HG03521 (cell line): Measurements from ENCODE around the gene CD99.
"Not testable (repeated sequence)": the region's sequence is repeated elsewhere in the genome, so short reads cannot be mapped to it uniquely, and the experiment has no call there.

ENCODE experiments used
- ATAC-seq: cut with Tn5 transposase; IDR thresholded peaks from one replicate; pipeline ENCODE4 v1.9.1; 2021; ENCODE audit warnings: mild to moderate bottlenecking, moderate library complexity; ENCODE audit not compliant: unreplicated experiment

Gene CD99

DNA sequence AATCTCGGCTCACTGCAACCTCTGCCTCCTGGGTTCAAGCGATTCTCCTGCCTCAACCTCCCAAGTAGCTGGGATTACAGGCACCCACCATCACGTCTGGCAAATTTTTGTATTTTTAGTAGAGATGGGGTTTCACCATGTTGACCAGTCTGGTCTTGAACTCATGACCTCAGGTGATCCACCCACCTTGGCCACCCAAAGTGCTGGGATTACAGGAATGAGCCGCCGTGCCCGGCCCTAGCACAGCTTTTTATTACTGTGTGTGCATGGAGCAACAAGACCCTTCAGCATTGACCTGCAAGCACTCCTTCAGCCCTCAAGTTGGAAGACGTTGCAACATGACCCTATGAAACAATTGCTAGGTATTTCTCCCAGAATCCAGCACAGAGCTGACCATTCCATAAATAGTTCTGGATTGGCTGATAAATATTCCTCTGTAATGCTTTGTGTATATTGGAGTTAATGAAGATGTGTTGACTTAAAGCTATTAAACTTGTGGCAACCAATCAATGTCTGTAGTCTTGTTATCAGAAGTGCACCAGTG lies 15.4 kb upstream of the CD99 start:
- ATAC-seq, result not testable (repeated sequence)

DNA sequence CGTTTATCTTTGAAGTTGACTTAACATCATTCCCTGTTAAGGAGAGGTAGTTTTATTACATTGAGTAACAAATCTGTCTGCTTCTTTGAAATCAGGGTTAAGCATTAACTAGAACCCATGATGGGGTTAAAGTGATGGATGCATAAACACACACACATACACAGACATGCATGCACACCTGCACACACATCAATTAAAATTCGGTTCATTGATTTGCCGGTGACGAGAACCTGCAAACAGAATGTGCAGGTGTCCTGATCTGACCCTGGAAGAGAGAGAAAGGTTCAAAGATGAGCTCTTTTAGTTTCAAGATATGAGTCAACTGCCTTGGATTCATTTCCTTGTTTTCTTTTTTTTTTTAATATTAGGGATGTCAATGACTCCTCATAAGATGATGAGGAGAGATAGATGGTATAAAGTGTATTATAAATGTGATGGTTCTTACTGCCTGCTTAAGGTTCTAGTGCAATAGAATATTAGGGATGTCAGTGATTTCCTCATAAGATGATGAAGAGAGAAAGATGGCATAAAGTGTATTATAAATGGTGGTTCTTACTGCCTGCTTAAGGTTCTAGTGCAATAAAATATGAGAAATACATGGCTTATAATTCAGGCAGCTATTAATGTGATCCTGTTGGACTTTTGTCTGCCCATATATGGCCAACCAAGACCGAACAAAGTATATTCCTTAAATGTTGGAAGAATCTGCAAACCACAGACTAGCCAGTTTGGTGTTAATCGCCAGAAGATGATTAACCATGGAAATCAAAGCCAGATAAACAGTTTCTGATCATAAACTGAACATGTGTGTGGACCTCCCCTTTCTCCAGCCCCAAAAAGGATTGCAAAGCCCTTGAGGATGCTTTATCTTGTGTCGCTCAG lies 14.1 kb upstream of the CD99 start:
- no peak for ATAC-seq

DNA sequence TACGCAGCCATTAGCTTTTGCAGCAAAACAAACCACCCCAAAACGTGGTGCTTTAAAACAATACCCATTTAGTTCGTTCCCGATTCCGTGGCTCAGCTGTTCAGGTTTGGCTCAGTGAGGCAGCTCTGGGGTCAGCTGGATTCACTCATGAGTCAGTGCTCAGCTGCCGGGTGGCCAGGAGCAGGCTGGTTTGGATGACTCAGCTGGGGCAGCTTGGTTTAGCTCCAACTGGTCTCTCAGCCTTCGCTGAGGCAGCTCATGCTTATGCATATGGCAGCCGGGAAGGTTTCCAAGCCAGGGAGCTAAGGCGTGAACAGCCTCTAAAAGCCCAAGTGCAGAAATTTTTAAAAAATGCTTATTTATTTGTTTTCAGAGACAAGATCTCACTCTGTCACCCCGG lies 13.3 kb upstream of the CD99 start:
- ATAC-seq, result no peak

DNA sequence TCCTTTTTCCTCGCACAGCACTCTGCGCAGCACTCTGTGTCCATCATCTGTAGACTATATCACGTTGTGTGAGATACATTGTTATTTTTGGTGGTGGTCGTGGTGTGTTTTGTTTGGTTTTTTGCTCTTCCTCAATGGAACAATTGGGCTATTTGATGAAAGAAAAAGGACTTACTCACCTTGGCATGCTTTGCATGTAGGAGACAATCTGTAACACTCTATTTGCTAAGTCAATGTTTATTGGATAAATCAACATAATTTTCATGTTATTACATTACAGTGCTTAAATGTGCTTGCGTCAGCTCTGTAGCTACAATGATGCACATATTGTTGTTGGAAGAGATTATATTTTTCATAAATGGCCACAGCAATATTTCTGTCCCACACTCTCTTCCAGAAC lies 12.5 kb upstream of the CD99 start:
- no peak for ATAC-seq

DNA sequence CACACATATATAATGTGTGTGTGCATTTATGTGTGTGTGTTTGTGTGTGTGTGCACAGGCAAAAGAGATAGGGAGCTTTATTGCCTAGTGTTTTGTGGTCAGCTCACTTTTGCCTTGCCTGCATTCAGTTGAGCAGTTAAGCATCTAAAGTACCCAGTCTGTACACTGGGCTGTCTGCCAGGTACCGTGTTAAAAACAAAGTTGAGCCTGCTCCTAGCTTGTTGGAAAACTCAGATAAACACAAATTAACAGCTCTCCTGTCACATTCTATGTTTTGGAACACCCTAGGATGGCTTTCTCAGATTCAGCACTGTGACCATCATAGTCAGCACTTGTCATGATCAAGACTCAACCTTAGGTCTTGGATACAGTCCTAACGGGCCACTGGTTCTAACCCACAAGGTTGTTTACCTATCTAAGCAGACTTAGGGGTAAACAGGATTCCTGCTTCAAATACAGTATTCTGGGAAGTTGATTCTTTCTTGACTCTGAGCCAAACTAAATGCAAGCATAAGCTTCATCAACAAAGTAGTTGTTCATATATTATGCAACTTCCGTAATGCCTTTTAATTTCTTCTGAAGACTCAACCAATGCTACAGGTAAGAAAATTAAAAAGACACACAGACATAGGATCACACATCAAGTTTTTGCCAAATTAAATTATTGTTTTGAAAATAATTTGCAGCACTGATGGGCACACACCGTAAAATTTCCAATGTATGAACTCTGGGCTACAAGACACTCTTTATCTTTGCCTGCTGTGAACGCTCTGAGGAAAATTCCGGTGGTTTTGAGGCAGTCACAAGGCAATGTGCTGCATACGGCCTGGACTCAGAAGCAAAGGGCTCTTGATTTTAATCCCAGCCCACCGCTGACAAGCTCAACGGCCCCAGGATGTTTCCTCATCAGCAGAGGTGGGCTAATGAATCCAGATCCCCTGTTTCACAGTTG lies 11.3 kb upstream of the CD99 start:
- no peak for ATAC-seq

DNA sequence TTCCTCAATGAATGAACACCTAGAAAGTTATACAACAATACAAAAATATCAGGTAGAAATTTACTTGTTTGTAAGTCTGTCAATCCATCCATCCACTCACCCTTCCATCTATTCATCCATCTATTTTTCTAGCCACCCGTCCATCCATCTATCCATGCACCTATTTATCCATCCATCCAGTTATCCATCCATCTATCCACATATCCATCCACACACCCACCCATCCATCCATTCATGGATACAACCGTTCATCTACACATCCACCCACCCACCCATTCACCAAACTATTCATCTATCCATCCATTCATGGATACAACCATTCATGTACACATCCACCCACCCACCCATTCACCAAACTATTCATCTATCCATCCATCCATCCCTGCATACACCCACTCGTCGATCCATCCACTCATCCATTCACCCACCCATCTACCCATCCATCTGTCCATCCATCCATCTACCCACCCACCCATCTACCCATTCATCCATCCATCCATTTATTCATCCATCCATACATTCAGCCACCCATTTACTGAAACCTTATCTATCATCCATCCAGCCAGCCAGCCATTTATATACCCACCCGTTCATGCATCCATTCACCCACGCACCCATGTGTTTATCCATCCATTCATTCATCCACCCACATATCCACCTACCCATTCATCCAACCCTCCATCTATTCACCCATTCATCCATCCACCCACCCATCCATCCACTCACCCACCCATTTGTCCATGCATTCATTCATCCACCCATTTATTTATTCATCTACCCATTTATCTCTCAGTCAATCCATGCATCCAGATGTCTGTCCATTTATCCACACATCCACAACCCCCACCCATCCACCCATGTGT lies 10.4 kb upstream of the CD99 start:
- no peak for ATAC-seq

DNA sequence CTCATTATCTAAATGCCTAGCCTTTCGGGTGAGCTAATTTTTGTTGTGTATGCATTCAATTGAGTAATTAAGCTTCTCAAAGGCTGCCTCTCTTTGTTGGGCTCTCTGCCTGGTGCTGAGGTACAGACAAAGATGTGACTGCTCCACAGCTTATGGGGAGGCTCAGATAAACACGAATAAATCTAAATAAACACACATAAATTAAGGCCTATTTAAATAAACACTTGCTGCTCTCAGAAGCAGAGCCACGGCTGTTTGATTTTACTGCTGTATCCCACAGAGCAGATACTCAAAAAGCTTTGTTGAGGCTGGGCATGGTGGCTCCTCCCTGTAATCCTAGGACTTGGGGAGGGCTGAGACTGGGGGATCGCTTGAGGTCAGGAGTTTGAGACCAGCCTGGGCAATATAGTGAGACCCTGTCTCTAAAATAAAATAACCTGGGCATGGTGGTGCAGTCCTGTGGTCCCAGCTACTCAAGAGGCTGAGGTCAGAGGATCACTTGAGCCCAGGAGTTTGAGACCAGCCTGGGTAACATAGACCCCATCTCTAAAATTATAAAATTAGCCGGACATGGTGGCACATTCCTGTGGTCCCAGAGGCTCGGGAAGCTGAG lies 8.4 kb upstream of the CD99 start:
- no peak for ATAC-seq

DNA sequence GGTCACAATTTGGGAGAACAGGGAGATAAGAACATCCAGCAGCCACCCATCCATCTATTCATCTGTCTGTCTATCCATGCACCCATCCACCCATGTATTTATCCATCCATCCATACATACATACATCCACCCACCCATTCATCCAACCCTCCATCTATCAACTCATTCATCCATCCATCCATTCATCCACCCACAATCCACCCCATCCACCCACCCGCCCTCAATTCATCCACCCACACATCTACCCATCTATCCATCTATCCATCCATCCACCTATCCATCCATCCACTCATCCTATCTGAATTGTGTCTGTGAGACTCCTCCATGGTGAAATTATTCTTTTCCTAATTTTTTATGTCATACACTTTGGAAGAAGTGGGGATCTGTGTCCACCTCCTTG lies 6.8 kb upstream of the CD99 start:
- ATAC-seq, result no peak

DNA sequence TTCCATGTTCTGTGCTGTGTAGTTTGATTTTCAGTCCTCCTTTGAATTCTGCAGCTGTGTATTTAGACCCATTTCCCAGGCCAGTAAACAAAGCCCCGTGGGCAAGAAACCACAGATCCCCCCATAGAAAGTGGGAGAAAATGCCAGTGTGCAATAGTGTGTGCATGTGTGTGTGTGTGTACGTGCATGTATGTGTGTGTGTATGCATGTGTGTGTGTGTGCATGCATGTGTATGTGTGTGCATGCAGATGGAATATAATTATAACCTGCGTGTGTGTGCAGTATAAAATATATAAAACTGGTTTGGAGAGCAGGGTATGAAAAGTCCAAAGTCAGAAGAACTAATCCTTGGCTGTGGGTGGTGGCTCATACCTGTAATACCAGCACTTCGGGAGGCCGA lies 5.2 kb upstream of the CD99 start:
- ATAC-seq, result no peak

DNA sequence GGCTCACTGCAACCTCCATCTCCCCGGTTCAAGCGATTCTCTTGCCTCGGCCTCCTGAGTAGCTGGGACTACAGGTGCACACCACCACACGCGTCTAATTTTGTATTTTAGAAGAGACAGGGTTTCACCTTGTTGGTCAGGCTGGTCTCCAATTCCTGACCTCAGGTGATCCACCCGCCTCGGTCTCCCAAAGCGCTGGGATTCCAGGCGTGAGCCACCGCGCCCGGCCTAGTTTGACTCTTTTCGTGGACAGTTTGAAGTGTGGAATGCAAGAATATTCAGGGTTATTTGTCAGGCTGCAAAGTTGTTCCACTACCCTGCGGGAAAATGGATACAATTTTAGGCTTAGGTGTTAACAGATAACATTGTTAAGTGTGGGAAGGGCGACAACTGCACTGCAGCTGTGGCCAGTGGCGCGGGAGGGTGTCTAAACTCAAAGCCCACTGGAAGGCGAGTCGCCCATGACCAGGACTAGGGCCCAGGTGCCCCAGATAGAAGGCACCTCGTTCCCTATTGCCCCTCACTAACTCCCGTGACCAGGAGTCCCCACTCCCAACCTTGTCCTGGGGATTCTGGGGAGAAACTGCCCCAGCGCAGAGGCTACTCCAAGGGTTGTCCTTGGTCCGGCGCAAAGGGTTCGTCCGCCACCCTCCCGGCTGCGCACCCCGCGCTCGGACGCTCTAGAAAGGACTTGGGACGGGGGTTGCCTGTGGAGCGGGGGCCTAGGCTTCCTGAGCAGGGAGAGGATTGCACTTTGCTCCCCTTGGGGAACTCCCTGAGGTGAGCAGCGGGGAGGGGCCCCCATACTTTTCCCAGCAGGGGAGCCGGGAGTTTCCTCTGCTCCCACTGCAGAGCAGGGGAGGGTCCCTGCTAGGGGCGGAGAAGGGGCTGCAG lies 1.1 kb upstream of the CD99 start:
- no peak for ATAC-seq

DNA sequence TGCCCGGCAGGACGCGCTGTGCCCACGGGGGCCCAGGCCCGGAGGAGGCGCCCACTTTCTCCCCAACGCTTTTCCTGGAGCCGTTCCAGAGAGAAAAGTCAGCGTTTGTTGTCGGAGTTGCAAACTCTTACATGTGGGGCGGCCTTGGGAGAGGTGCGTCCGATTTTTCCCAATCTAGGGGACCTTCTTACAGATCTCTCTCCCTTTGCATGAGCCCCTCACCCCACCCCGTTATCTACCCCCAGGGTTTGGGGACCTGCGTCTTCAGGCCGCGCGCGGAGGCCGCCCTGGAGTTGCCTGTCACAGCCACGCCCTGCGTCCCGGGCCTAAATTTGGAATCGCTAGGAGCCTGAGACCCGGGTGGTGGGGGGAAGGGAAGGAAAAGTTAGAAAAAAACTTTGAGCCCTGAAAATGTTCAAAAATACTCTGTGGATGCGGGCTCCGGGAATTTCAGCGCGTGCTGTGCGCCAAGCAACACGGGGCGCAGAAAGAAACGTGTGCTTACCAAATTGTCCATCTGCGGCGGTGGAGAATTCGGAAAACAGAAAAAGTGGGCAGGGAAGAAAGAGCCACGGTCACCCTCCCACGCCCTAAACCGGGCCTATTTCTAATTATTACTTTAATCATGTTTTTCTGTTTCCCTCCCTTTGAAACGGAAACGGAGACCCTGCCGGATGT lies 587 bp downstream of the CD99 start:
- ATAC-seq, result peak; percentile 5

DNA sequence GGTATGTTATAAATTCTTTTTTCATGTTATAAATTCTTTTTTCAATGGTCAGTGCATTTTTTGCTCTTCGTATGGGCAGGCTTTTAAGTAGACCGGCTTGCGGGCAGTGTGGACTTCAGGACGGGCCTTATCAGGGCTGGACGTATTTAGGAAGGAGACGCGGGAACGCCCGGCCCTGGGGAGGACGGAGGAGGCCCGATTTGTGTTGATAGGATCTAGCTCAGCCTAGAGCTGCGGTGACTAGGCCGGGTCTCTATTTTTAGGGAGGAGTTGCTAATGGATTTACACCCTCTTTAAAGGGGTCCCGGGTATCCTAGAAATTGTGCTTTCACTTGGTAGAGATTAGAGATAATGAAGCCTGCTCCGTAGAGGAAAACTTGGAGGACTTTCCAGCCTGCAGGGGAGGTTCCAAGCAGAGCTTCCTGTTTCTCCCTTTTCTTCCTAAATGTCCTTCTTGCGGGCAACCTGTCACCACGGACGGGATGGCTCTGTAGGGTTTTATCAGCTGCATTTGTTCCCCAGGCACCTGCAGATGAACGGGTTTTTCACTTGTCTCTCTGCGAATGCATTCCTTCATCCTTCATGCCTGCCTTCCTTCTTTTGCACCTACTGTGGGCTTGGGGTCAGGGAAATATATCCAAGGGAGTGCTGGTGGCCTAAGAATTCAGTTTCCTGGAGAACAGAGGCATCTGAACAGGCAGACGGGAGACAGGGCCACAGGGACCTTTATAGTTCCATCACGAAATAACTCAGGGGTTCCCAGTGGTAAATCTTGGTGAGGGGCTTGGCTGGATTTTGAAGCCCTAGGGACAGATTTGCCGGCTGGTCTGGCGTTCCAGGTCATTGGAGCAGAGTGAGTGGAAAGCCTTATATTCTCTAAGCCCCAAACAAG lies 1.4 kb downstream of the CD99 start:
- ATAC-seq, result no peak

DNA sequence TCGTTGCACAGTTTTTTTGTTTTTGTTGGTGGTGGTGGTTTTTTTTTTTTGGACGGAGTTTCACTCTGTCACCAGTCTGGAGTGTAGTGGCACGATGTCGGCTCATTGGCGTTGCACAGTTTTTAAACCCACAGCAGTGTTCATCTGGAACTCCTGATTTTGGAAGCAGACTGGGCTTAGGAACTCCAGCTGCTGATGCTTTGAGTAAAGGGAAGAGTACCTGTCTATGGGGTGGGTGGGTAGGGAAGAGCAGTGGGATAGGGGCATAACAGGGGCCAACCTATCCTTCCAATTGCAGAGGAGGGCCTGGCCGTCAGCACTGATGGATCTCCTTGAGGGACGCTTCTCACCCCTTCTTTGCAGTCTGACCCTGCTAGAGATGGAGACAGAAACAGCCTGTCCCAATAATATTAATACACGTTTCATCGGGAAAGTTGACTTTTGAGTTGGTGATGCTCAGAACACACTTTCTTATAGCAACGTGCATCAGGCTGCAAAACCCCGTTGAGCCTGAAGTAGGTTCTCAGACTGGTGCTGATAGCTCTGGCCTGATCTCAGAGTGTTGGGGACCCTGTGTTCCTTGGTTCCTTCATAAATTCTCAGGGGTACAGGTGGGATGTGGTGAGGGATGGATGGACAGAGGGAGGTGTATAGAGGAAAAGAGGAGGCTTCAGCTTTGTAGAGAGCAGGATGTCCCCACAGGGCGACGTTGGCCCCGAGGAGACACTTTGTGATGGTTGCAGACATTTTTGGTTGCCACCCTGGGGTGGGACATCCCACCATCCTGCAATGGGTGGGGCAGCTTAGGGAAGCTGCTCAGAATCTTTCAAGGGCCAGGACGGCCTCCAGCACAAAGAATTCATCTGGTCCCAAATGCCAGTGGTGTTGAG lies 2.3 kb downstream of the CD99 start:
- ATAC-seq, result no peak

DNA sequence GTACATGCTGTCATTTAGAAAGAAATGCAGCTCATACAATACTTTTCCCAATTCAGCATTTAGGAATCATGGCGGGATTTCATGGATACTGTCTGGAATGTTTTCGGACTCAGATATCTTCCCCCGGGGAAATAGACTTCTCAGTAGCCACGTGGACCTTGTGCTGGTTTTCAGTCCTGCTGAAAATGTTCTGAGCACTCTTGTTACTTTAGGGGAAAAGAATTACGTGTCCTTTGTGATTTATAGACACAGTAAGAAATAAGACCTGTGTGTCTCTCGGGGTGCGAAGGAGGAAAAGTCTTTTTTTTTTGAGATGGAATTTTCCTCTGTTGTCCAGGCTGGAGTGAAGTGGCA lies 3.8 kb downstream of the CD99 start:
- ATAC-seq, result no peak

DNA sequence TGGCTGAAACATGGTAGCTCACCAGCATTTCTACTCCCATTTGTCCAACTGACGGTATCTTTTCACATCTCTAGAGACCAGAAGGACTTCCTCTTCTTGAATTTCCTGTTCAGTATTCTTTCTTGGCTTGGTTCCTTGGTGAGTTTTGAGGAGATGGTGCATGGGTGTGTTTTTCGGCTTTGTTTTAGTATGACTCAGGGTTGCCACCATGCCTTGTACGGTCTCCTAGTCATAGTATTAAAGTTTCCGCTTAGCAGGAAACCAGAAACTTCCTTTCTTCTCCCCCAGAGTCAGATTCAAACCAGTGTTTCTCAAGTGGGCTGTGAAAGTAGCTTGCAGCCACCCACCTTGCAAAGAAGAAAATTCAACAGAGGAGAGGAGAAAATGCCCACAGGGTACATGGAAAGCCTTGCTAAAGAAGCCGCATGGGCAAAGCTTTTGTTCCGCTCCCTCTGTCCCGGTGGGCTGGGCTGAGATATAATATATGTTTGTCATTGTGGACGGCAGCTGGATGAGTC lies 5.7 kb downstream of the CD99 start:
- ATAC-seq, result peak; percentile 88

DNA sequence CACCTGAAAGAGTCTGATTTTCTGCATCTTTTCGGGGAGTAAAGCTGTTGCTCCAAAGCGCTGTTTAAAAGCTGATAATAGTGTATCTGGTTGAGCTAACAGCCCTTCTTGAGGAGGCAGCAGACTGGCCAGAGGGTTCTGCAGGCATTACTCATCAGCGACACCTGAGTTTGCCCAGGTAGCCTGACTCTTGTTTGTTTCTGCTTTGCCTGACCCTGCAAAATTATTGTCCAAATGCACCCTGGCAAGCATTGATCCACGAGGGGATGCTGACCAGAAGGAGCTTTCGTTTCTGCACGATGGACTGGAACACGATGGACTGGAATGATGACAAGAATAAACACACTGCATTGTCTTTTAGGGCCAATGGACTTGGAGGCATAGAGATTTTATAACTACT lies 6.2 kb downstream of the CD99 start:
- ATAC-seq, result no peak
